ENCODE measurements around the gene EMILIN2.

DNA sequence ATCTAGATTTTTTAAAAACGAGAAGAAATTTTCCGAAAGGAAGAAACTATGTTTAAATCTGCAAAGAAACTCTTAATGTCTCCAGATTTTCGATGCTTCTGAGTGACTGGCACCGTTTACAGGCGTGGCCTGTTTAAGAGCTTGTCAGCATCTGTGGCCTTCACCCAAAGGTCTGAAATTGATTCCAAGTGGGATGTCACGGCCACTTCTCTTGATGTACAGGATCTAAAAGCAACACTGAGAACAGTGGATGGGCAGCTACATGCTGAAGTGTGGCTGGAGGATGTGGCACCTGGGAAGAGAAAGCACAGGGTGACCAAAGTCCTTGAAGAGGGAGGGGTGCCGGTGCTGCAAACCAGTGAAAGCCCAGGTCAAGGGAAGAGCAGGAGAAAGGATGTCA is 28.0 kb downstream of the EMILIN2 start:
- TF ChIP-seq, protein P1, sequence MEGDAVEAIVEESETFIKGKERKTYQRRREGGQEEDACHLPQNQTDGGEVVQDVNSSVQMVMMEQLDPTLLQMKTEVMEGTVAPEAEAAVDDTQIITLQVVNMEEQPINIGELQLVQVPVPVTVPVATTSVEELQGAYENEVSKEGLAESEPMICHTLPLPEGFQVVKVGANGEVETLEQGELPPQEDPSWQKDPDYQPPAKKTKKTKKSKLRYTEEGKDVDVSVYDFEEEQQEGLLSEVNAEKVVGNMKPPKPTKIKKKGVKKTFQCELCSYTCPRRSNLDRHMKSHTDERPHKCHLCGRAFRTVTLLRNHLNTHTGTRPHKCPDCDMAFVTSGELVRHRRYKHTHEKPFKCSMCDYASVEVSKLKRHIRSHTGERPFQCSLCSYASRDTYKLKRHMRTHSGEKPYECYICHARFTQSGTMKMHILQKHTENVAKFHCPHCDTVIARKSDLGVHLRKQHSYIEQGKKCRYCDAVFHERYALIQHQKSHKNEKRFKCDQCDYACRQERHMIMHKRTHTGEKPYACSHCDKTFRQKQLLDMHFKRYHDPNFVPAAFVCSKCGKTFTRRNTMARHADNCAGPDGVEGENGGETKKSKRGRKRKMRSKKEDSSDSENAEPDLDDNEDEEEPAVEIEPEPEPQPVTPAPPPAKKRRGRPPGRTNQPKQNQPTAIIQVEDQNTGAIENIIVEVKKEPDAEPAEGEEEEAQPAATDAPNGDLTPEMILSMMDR (IDR thresholded peaks at IDR 0.05) = no peak
- no peak for TF ChIP-seq POLR2AphosphoS5 (IDR thresholded peaks at IDR 0.05; ENCODE audit: insufficient read depth in 1 of 2, low read depth in 1 of 2)
